ENCODE results near the gene CNTN1.

The CNTN1 gene

GRCh38 chr12:40963751-40964150 lies 271.5 kb downstream of the CNTN1 start:
- H3K4me1 ChIP-seq (ENCODE audit: control insufficient read depth in 1 of 2, insufficient read depth in 1 of 2, low read depth in 1 of 2, low read length in 1 of 2): no peaks in the 10 kb centered on the region
- H3K36me3 ChIP-seq: no peaks in the 10 kb centered on the region
- H3K4me3 ChIP-seq (ENCODE audit: low read depth in 1 of 2, low read length in 1 of 2): no peak overlapping the region
- no peak for TF ChIP-seq CTCF (IDR thresholded peaks at IDR 0.05)
- no peaks in the 10 kb centered on the region for H3K9me3 ChIP-seq
- H3K27ac ChIP-seq: no peak overlapping the region
- no peaks in the 10 kb centered on the region for H3K27me3 ChIP-seq

DNA sequence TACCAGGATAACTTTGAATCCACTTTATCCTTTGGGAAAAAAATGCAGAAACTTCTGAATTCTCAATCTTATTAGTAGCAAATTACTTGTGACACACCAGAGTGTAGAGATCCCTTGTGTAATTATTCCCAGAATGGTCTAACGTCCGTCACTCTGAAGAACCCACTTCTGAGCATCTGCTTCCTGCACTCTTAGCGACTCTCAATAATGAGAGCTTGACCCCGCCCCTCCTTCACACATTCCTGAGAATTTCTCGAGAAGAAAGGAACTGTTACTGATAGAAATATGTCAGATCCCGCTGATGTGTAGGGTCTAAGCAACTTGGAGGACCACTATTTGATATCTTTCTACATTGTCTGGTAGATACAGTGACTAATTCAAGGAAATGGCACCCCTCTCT lies 277.6 kb downstream of the CNTN1 start:
- no peak overlapping the region for H3K4me3 ChIP-seq (ENCODE audit: low read depth in 1 of 2, low read length in 1 of 2)
- H3K9me3 ChIP-seq: no peaks in the 10 kb centered on the region
- no peak overlapping the region for H3K27ac ChIP-seq
- no peaks in the 10 kb centered on the region for H3K36me3 ChIP-seq
- H3K4me1 ChIP-seq (ENCODE audit: control insufficient read depth in 1 of 2, insufficient read depth in 1 of 2, low read depth in 1 of 2, low read length in 1 of 2): no peaks in the 10 kb centered on the region
- H3K27me3 ChIP-seq: no peaks in the 10 kb centered on the region
- no peak for TF ChIP-seq CTCF (IDR thresholded peaks at IDR 0.05)

- no peak overlapping the region for H3K4me3 ChIP-seq (ENCODE audit: low read depth in 1 of 2, low read length in 1 of 2)
- H3K36me3 ChIP-seq: no peaks in the 10 kb centered on the region
- H3K9me3 ChIP-seq: no peaks in the 10 kb centered on the region
- no peak for TF ChIP-seq CTCF (IDR thresholded peaks at IDR 0.05)
- no peaks in the 10 kb centered on the region for H3K4me1 ChIP-seq (ENCODE audit: control insufficient read depth in 1 of 2, insufficient read depth in 1 of 2, low read depth in 1 of 2, low read length in 1 of 2)
- no peaks in the 10 kb centered on the region for H3K27me3 ChIP-seq
- no peak overlapping the region for H3K27ac ChIP-seq
Measured at GRCh38 chr12:40970320-40970907, 278.2 kb downstream of the CNTN1 start.

GRCh38 chr12:40971911-40972310 lies 279.7 kb downstream of the CNTN1 start:
- Histone ChIP-seq H3K36me3 (no peaks in the 10 kb centered on the region), H3K27ac (no peak overlapping the region)
- TF ChIP-seq CTCF (IDR thresholded peaks at IDR 0.05): no peak

GRCh38 chr12:40976546-40976945 lies 284.3 kb downstream of the CNTN1 start:
- Histone ChIP-seq H3K27ac (no peak overlapping the region), H3K4me1 (ENCODE audit: control insufficient read depth in 1 of 2, insufficient read depth in 1 of 2, low read depth in 1 of 2, low read length in 1 of 2) (no peaks in the 10 kb centered on the region)
- TF ChIP-seq CTCF (IDR thresholded peaks at IDR 0.05): no peak

More at GRCh38 chr12:40971911-40972310, 279.7 kb downstream of the CNTN1 start:
- H3K4me3 ChIP-seq (ENCODE audit: low read depth in 1 of 2, low read length in 1 of 2): no peak overlapping the region
- H3K4me1 ChIP-seq (ENCODE audit: control insufficient read depth in 1 of 2, insufficient read depth in 1 of 2, low read depth in 1 of 2, low read length in 1 of 2): no peaks in the 10 kb centered on the region
- H3K27me3 ChIP-seq: no peaks in the 10 kb centered on the region
- no peaks in the 10 kb centered on the region for H3K9me3 ChIP-seq

More at GRCh38 chr12:40976546-40976945, 284.3 kb downstream of the CNTN1 start:
- no peaks in the 10 kb centered on the region for H3K36me3 ChIP-seq
- no peak overlapping the region for H3K4me3 ChIP-seq (ENCODE audit: low read depth in 1 of 2, low read length in 1 of 2)
- H3K9me3 ChIP-seq: no peaks in the 10 kb centered on the region
- no peaks in the 10 kb centered on the region for H3K27me3 ChIP-seq

All from neutrophil (primary cell).